Lung (tissue), 12 donors: ENCODE data around the gene PDCD1. TPM values are rescaled to one million over a fixed set of nuclear protein-coding genes. Genes with fewer than 3 reads are reported as not detected.
"Not testable (repeated sequence)": the region's sequence is repeated elsewhere in the genome, so short reads cannot be mapped to it uniquely, and the experiment has no call there.

Source experiments
- ATAC-seq: fragments of 200-7000 bp; cut with Tn5 transposase; one replicate; pipeline ENCODE4 v1.9.1; 2020; ENCODE audit warnings: moderate number of reproducible peaks; ENCODE audit not compliant: insufficient read depth, low FRiP score
- DNase-seq, 3 donors: peaks; one replicate each; pipeline ENCODE4 v3.0.0-alpha.2; 2013 to 2017
- H3K27ac ChIP-seq, 2 donors: one replicate each; pipeline ENCODE4 v1.5.1; 2013; ENCODE audit warnings: mild to moderate bottlenecking in 2 of 2, moderate library complexity in 2 of 2, control low read depth in 1 of 2, inconsistent platforms in 1 of 2, low read depth in 1 of 2, low read length in 1 of 2
- H3K27me3 ChIP-seq, 3 donors: one replicate each; pipeline ENCODE4 v1.5.1; 2013; ENCODE audit warnings: low read length in 2 of 3; ENCODE audit not compliant: control insufficient read depth in 3 of 3, insufficient read depth in 3 of 3
- H3K36me3 ChIP-seq, 4 donors: one replicate each; pipeline ENCODE4 v1.5.1; 2013; ENCODE audit warnings: low read length in 4 of 4, mild to moderate bottlenecking in 1 of 4, moderate library complexity in 1 of 4; ENCODE audit not compliant: control insufficient read depth in 4 of 4, insufficient read depth in 4 of 4
- H3K4me1 ChIP-seq, 5 donors: one replicate each; pipeline ENCODE4 v1.5.1; 2013; ENCODE audit warnings: low read length in 5 of 5, mild to moderate bottlenecking in 2 of 5, moderate library complexity in 1 of 5; ENCODE audit not compliant: control insufficient read depth in 5 of 5, insufficient read depth in 5 of 5
- H3K4me3 ChIP-seq: one replicate; pipeline ENCODE4 v1.5.1; 2013; ENCODE audit warnings: mild to moderate bottlenecking, control low read depth, moderate library complexity
- H3K9ac ChIP-seq, 2 donors: one replicate each; pipeline ENCODE4 v1.5.1; 2013; ENCODE audit warnings: low read length in 2 of 2, control low read depth in 1 of 2; ENCODE audit not compliant: insufficient read depth in 1 of 2
- H3K9me3 ChIP-seq, 4 donors: one replicate each; pipeline ENCODE4 v1.5.1; 2013; ENCODE audit warnings: low read length in 3 of 4, mild to moderate bottlenecking in 1 of 4, moderate library complexity in 1 of 4; ENCODE audit not compliant: control insufficient read depth in 4 of 4, insufficient read depth in 3 of 4
- WGBS, 2 donors: extraction: QIAGEN DNeasy Blood & Tissue Kit; methylation state at CpG; one replicate each; pipeline ENCODE4 v1.1.7; 2013; 5-methylcytosine and 5-hydroxymethylcytosine counted together
- polyA plus RNA-seq, 2 donors: library from polyadenylated mRNA; stranded (reverse); fragments of 200-250 nt; gene quantifications; one replicate each; pipeline ENCODE4 v1.2.1, GENCODE V29; 2013
- total RNA-seq, 2 donors: library from RNA; depleted of rRNA in 1 of 2; stranded (reverse); fragments of >200 nt in 1 of 2; gene quantifications; one replicate each; pipeline ENCODE4 v1.2.1, GENCODE V29; 2014 to 2021
- TF ChIP-seq, protein P1 (sequence below): IDR thresholded peaks from 2 replicates; pipeline ENCODE4 v1.5.1; 2012; ENCODE audit warnings: mild to moderate bottlenecking; ENCODE audit errors: control extremely low read depth, extremely low read depth
- donor health status: control.
- donor health status: control.
- donor health status: Bipolar disorder and iron deficiency.
- donor health status: healthy.
- donor health status: DM: yes; HTN: yes; CAD: no.

The PDCD1 gene
- total and polyA plus RNA-seq, 4 donors, result 0.59 to 0.97 (median 0.81) TPM

DNA sequence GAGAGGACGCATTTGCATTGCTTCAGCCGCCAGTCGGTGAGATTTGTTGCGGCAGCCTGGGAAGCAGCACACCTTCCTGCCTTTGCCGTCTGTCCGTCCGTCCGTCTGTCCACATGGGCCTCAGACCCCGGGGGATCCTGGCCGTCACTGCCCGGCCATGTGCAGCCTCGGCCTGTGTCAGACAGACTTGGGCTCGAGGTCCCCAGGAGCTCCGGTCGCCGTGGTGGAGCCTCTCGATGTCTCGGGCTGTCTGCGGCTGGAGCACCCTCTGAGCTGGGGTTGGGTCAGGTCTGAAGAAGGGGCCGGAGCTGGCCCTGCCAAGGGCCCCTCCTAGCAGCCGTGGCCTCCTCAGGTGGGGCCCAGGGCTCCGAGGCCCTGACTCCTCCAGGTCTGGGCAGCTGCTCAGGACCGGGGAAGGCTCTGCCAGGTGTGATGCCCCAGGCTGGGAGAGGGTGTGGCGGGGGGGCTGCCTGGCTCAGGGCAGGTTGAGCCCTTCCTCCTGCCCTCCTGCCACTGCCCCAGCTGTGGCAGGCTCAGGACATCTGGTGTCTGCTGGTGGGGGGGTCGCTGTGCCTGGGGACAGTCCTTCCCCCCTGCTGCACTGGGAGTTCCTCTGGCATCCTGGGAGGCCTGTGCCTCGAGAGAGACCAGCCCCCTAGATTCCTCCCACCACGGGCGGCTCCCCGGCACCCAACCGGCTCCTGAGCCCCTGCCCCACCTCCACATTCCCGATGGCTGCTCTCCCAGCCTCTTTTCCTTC is 37.9 kb downstream of the PDCD1 start:
- DNase-seq (no peak), ATAC-seq (no peak)
- H3K4me1 ChIP-seq, result peaks cover 0 to 8% (median 0%) of the 10 kb centered on the region in 5 donors
- TF ChIP-seq, protein P1, sequence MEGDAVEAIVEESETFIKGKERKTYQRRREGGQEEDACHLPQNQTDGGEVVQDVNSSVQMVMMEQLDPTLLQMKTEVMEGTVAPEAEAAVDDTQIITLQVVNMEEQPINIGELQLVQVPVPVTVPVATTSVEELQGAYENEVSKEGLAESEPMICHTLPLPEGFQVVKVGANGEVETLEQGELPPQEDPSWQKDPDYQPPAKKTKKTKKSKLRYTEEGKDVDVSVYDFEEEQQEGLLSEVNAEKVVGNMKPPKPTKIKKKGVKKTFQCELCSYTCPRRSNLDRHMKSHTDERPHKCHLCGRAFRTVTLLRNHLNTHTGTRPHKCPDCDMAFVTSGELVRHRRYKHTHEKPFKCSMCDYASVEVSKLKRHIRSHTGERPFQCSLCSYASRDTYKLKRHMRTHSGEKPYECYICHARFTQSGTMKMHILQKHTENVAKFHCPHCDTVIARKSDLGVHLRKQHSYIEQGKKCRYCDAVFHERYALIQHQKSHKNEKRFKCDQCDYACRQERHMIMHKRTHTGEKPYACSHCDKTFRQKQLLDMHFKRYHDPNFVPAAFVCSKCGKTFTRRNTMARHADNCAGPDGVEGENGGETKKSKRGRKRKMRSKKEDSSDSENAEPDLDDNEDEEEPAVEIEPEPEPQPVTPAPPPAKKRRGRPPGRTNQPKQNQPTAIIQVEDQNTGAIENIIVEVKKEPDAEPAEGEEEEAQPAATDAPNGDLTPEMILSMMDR, result no peak
- H3K9ac ChIP-seq, result no peak overlapping the region
- H3K4me3 ChIP-seq, result no peak overlapping the region
- H3K36me3 ChIP-seq, result no peaks in the 10 kb centered on the region
- WGBS, 2 donors, result 87 to 93% methylated on average over 31 of the region's 31 CpGs
- H3K27ac ChIP-seq, result no peak overlapping the region
- H3K27me3 ChIP-seq, result no peaks in the 10 kb centered on the region
- H3K9me3 ChIP-seq, result peaks cover 0 to 10% (median 0%) of the 10 kb centered on the region in 4 donors

DNA sequence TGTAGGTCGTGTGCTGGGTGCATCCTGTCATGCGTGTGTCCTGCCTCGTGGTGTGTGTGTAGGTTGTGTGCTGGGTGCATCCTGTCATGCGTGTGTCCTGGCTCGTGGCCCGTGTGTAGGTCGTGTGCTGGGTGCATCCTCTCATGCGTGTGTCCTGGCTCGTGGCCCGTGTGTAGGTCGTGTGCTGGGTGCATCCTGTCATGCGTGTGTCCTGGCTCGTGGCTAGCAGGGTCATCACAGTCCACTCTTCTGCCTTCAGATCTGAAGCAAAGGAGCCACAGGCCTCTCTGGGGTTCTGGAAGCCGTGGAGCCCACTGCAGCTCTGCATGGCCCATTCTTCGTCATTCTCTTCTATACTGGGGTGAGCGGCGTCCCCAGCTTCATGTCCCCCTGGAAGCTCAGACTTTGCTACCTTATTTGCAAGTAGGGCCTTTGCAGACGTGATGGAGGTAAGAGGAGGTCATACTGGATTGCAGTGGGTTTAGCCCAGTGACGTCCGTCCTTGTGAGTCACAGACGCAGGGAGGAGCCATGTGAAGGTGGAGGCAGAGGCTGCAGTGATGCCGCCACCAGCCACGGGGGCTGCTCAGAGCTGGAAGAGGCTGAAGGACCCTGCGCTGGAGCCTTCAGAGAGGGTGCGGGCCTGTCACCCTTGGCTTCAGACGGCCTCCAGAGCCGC is 38.6 kb downstream of the PDCD1 start:
- not testable (repeated sequence) for H3K4me3 ChIP-seq, H3K4me1 ChIP-seq, ATAC-seq, H3K9ac ChIP-seq, H3K36me3 ChIP-seq, DNase-seq, H3K9me3 ChIP-seq, H3K27me3 ChIP-seq, H3K27ac ChIP-seq
- 86 to 89% methylated on average over 27 of the region's 27 CpGs for WGBS, 2 donors

DNA sequence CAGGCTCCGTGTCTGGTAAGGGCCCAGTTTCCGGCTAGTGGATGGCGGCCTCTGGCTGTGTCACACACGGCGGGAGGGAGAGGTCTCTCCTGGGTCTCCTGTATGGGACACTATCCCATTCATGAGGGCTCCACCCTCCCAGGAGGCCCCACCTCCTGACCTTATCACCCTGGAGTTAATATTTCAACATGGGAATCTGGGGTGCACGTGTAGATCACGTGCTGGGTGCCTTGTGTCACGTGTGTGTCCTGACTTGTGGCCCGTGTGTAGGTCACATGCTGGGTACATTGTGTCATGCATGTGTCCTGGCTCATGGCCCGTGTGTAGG is 39.8 kb downstream of the PDCD1 start:
- no peak for ATAC-seq
- H3K4me3 ChIP-seq, result no peak overlapping the region
- DNase-seq, result no peak
- WGBS, 2 donors, result 72 to 73% methylated on average over 10 of the region's 10 CpGs
- no peak overlapping the region for H3K9ac ChIP-seq
- no peaks in the 10 kb centered on the region for H3K27me3 ChIP-seq
- TF ChIP-seq, protein P1, result no peak
- H3K36me3 ChIP-seq, result no peaks in the 10 kb centered on the region
- H3K27ac ChIP-seq, result no peak overlapping the region
- H3K9me3 ChIP-seq, result peaks cover 0 to 6% (median 0%) of the 10 kb centered on the region in 4 donors
- H3K4me1 ChIP-seq, result peaks cover 0 to 8% (median 0%) of the 10 kb centered on the region in 5 donors

DNA sequence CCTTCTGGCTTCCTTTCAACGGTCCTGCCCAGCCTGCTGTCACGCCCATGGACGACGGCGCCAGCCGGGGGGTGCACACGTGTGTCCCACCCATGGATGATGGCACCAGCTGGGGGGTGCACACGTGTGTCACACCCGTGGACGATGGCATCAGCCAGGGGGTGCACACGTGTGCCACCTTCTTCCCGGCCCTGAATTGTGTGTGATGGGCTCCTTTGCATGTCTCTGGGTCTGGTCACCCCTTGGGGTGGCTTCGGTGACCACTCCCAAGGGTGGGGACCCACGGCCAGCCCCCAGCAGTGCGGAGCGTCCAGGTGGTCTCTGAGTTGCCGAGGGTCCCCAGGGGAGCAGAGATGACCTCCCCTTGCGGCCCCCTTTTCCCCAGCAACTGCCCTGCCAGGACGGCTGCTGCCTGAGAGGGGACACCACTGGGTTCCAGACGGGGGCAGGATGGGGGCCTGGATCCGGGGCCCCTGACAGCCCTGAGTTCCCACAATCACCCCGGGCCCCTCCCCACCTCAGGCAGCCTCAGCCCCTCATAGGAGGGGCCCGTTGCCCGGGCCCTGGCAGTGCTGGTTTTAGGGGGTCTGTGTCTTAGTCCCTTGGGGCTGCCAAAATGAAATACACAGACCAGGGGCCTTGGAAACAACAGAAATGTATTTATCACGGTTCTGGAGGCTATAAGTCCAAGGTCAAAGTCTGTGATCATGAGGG is 40.3 kb downstream of the PDCD1 start:
- H3K4me3 ChIP-seq, result no peak overlapping the region
- no peak overlapping the region for H3K9ac ChIP-seq
- WGBS, 2 donors, result 68 to 75% methylated on average over 23 to 25 of the region's 25 CpGs
- no peak for DNase-seq
- H3K9me3 ChIP-seq, result peaks cover 0 to 6% (median 0%) of the 10 kb centered on the region in 4 donors
- H3K27me3 ChIP-seq, result no peaks in the 10 kb centered on the region
- H3K36me3 ChIP-seq, result no peaks in the 10 kb centered on the region
- no peak for ATAC-seq
- no peak overlapping the region for H3K27ac ChIP-seq
- H3K4me1 ChIP-seq, result peaks cover 0 to 8% (median 0%) of the 10 kb centered on the region in 5 donors
- TF ChIP-seq, protein P1, result no peak

DNA sequence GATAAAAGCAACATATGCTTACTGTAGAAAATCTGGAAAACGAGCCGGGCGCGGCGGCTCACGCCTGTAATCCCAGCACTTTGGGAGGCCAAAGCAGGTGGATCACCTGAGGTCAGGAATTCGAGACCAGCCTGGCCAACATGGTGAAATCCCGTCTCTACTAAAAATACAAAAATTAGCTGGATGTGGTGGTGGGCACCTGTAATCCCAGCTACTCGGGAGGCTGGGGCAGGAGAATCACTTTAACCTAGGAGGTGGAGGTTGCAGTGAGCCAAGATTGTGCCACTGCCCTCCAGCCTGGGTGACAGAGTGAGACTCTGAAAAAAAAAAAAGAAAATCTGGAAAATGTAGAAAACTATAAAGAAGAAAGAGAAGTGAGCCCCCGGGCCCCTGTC is 40.9 kb downstream of the PDCD1 start:
- WGBS, 2 donors, result 72 to 81% methylated on average over 9 to 10 of the region's 10 CpGs
- not testable (repeated sequence) for H3K4me3 ChIP-seq, H3K4me1 ChIP-seq, H3K27me3 ChIP-seq, ATAC-seq, H3K9ac ChIP-seq, H3K27ac ChIP-seq, H3K36me3 ChIP-seq, H3K9me3 ChIP-seq, DNase-seq
